Prostate gland (tissue), 2 donors: ENCODE data around the gene CUX1.

Experiments used
- POLR2A ChIP-seq: fragments of 450-650 bp; IDR thresholded peaks from one replicate; pipeline ENCODE4 v1.6.1; 2016; ENCODE audit warnings: antibody characterized with exemption, mild to moderate bottlenecking
- TF ChIP-seq, protein P1 (sequence below), 4 experiments: fragments of 200-600 bp in 2 of 4; fragments of 450-650 bp in 2 of 4; sonication (generic) in 2 of 4; IDR thresholded peaks; 1 replicate in 3 of 4; 2 replicates in 1 of 4; pipeline ENCODE4 v1.5.1; 2016 to 2019; ENCODE audit warnings: antibody characterized with exemption in 4 of 4, mild to moderate bottlenecking in 2 of 4, moderate library complexity in 2 of 4

DNA sequence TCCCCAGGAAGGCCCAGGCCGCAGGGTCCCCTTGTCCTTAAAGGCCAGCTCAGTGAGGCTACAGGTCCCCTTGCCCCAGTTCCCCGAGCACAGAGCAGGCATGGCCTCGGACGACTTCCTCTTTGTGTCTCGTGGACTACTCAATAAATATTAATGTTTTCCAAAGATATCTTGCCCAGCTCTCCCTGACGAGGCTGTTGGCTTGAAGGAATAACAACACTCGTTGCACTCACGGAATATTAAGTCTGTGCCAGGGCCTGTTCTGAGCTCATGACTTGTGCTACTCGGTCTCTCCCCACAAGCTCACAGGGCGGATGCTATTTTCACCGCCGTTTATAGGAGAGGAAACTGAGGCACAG, 68.2 kb downstream of the CUX1 start:
- no peak for TF ChIP-seq POLR2A
- TF ChIP-seq, protein P1, sequence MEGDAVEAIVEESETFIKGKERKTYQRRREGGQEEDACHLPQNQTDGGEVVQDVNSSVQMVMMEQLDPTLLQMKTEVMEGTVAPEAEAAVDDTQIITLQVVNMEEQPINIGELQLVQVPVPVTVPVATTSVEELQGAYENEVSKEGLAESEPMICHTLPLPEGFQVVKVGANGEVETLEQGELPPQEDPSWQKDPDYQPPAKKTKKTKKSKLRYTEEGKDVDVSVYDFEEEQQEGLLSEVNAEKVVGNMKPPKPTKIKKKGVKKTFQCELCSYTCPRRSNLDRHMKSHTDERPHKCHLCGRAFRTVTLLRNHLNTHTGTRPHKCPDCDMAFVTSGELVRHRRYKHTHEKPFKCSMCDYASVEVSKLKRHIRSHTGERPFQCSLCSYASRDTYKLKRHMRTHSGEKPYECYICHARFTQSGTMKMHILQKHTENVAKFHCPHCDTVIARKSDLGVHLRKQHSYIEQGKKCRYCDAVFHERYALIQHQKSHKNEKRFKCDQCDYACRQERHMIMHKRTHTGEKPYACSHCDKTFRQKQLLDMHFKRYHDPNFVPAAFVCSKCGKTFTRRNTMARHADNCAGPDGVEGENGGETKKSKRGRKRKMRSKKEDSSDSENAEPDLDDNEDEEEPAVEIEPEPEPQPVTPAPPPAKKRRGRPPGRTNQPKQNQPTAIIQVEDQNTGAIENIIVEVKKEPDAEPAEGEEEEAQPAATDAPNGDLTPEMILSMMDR (IDR thresholded peaks at IDR 0.05) = no peak
